Fibroblast of gingiva (primary cell): ENCODE data around the gene DEPDC5.
"Not testable (repeated sequence)": the region's sequence is repeated elsewhere in the genome, so short reads cannot be mapped to it uniquely, and the experiment has no call there.

ENCODE experiments used
- DNase-seq: peaks from one replicate; pipeline ENCODE4 v3.0.0-alpha.2; 2011; ENCODE audit warnings: low read depth

DEPDC5 gene

GRCh38 chr22:31815383-31815814 lies 61.6 kb downstream of the DEPDC5 start:
- DNase-seq: not testable (repeated sequence)

GRCh38 chr22:31816750-31817149 lies 62.9 kb downstream of the DEPDC5 start:
- DNase-seq: no peak

GRCh38 chr22:31818481-31819392 lies 64.9 kb downstream of the DEPDC5 start:
- peak; percentile 33 for DNase-seq

- DNase-seq: peak; percentile 23
Observed at GRCh38 chr22:31820655-31821054, 66.8 kb downstream of the DEPDC5 start.

- DNase-seq: no peak
Observed at GRCh38 chr22:31821572-31821971, 67.8 kb downstream of the DEPDC5 start.

- no peak for DNase-seq
Observed at GRCh38 chr22:31822523-31822922, 68.7 kb downstream of the DEPDC5 start.

GRCh38 chr22:31825513-31825912 lies 71.7 kb downstream of the DEPDC5 start:
- no peak for DNase-seq

- no peak for DNase-seq
Observed at GRCh38 chr22:31826443-31826842, 72.6 kb downstream of the DEPDC5 start.

GRCh38 chr22:31828739-31829138 lies 74.9 kb downstream of the DEPDC5 start:
- DNase-seq: no peak

GRCh38 chr22:31829505-31829904 lies 75.7 kb downstream of the DEPDC5 start:
- peak; percentile 60 for DNase-seq

- DNase-seq: no peak
Observed at GRCh38 chr22:31830721-31831070, 76.9 kb downstream of the DEPDC5 start.

- DNase-seq: no peak
Observed at GRCh38 chr22:31833930-31834329, 80.1 kb downstream of the DEPDC5 start.

- no peak for DNase-seq
Observed at GRCh38 chr22:31836010-31836409, 82.2 kb downstream of the DEPDC5 start.

- DNase-seq: no peak
Observed at GRCh38 chr22:31838917-31839316, 85.1 kb downstream of the DEPDC5 start.

- DNase-seq: no peak
Observed at GRCh38 chr22:31839986-31840385, 86.2 kb downstream of the DEPDC5 start.

GRCh38 chr22:31840585-31840984 lies 86.8 kb downstream of the DEPDC5 start:
- no peak for DNase-seq

GRCh38 chr22:31841078-31841827 lies 87.4 kb downstream of the DEPDC5 start:
- DNase-seq: no peak

- no peak for DNase-seq
Observed at GRCh38 chr22:31843526-31843925, 89.7 kb downstream of the DEPDC5 start.

- DNase-seq: no peak
Observed at GRCh38 chr22:31844941-31845340, 91.1 kb downstream of the DEPDC5 start.

- no peak for DNase-seq
Observed at GRCh38 chr22:31846161-31847115, 92.6 kb downstream of the DEPDC5 start.

GRCh38 chr22:31848411-31848810 lies 94.6 kb downstream of the DEPDC5 start:
- DNase-seq: no peak

- no peak for DNase-seq
Observed at GRCh38 chr22:31850135-31850534, 96.3 kb downstream of the DEPDC5 start.
